Cerebellar nuclear complex (tissue), 1 donor: ENCODE results near the gene PLEKHA8.

Experiments used
- DNase-seq, 2 experiments: peaks; one replicate each; lab custom pipeline; 2025; lab: John Stamatoyannopoulos, UW

PLEKHA8 gene

GRCh38 chr7:30028216-30028748 lies at the start of gene PLEKHA8:
TSS of gene PLEKHA8 (plus strand) at chr7:30028412. CDS start at chr7:30028763, 351 bp downstream.
- DNase-seq: peak in 1 of 2 experiments; percentile 51

- DNase-seq: peak; percentile 65 to 83
These were observed 48.1 kb upstream of the PLEKHA8 start for GRCh38 chr7:29980151-29980550.

DNA sequence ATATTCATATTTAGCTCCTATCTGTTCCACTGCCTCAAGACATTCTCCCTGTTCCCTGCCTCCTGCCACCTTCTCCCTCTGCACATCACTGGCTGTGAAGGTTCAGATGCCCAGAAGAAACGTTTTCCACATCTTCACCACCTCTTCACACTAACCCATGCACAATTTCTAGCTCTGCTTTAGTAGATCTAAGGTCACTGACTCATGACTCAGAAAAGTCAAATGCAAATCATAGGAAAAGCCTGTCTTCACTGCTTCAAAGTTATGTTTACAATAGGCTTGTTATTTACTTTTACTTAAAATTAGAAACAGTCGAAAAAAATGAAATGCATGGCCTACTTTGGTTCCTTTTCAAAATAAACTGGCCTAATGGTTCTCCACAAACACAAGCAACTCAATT lies 41.1 kb upstream of the PLEKHA8 start:
- DNase-seq: no peak

DNA sequence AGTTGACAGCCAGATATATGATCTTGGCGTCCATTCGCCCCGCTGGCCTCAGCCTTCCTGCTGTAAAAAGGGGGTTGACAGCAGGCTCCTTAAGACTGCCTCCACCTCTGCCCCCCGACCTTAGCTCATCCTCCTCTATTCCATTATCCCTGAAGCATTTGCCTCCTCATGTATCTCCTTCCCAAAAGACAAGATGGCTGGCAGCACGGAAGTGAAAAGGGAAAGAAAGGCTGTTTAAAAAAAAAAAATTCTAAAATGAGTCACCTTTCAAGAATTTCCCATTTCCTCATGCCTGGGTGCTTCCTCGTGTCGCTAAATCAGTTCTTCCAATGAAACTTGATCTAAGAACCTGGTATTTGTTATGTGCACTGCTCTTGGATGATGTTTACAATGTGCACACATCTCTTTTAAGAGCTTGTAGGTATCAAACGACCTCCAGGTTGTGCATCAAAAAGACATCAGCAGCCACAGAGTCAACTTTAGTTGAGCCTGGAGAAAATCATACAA lies 40.3 kb upstream of the PLEKHA8 start:
- DNase-seq: no peak

DNA sequence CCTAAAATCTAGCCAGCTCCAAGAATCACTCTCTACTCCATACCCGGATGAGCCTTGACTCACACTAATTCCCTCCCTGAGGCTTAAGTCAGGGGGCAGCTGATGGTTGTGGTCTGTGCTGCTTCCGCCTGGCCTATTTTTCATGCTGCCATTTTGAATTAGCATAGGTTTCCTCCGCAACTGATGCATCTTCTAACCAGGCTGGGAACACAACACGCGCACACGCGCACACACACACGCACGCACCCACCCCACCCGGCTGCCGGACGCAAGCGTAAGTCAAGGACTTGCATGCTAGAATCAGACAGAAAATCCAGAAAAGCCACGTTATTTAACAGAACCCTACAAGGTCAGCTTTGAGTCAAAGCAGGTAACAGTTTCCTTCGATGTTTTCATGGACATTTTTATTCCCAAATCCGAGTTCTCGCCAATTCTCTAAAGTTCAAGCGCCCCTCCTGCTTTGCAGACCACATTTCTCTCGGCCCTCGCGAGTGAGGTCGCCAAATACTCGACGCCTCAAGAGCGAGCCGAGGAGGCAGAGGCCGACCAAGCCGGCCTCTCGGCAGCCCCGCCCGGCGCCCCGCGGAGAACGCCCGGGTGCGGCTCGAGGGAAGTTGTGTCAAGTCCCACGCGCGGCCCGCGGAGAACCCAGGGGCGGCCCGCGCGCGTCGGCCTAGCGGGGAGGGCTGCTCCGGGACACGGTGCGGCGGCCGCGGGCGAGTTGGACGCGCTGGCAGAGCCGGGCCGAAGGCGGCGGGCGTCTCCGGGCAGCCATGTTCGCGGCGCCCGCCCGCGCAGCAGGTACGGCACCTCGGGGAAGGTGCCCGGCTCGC lies 39.6 kb upstream of the PLEKHA8 start:
- DNase-seq: no peak

- DNase-seq: no peak
These were observed 38.8 kb upstream of the PLEKHA8 start, which contains the start of gene SCRN1 for GRCh38 chr7:29989257-29989995. TSS of gene SCRN1 (minus strand) at chr7:29989801. CDS start at chr7:29969067, 20,734 bp downstream.

GRCh38 chr7:29990931-29991330 lies 37.3 kb upstream of the PLEKHA8 start:
- no peak for DNase-seq

- no peak for DNase-seq
These were observed 36.3 kb upstream of the PLEKHA8 start for GRCh38 chr7:29991937-29992336.

DNA sequence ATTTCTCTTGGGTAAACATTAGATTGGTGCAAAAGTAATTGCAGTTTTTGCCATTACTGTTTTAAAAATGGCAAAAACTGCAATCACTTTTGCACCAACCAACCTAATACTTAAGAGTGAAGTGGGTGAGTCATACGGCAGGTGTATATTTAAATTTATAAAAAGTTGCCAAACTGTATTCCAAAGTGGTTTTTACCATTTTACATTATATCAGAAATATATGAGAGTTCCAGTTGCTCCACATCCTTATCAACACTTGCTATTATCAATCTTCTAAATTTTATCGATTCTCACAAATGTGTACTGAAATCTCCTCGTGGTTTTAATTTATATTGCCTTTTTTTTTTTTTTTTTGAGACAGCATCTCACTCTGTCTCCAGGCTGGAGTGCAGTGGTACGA lies 35.1 kb upstream of the PLEKHA8 start:
- DNase-seq: no peak

DNA sequence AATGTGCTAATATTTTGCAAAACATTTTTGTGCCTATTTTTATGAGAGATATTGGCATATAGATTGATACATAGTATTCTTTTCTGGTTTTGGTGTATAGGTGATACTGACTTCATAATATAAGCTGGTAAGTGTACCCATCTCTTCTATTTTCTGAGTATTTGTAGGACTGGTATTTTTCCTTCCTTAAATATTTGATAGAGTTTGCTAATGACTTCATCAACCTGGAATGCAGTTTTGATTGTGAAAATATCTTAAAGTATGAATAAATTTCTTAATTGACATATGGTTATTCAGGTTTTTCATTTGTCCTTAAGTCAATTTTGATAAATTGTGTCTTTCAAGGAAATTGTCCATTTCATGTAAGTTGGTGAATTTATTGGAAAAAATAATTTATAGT lies 32.6 kb upstream of the PLEKHA8 start:
- DNase-seq: no peak

DNA sequence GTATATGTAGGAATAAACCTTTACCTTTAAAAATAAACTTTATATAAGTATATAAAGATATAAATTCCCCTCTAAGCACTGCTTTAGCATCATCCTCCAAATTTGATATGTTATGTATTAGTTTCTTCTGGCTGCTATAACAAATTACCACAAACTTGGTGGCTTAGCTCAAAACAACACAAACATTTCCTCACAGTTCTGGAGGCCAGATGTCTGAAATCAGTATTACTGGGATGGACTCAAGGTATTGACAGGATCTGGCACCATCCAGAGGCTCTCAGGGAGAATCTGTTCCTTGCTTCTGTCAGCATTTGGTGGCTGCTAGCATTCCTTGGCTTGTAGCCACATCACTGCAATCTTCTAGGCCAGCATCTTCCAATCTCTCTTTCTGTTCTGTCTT lies 31.9 kb upstream of the PLEKHA8 start:
- DNase-seq: no peak

GRCh38 chr7:29998489-29998888 lies 29.7 kb upstream of the PLEKHA8 start:
- DNase-seq: no peak

- no peak for DNase-seq
These were observed 26.2 kb upstream of the PLEKHA8 start for GRCh38 chr7:30001998-30002397.

- no peak for DNase-seq
These were observed 25.1 kb upstream of the PLEKHA8 start for GRCh38 chr7:30003098-30003497.

DNA sequence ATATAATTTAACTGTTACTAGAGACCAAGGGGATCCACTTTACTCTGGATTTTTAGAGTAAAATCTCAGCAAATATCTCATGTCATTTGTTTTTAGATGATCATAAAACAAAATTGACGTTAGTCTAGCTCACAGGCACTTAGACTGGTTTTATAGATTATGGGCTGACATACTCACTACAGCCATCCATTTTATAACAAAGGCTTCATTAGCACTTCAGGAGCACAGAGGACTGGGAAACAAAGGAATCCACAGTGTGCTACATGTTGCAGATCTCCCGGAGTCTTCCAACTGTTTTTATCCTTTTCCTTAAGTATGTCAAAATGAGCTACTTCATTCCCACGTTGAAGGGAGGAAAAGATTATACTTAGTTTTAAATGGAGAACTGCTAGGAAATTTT lies 22.7 kb upstream of the PLEKHA8 start:
- DNase-seq: no peak

- no peak for DNase-seq
These were observed 18.2 kb upstream of the PLEKHA8 start for GRCh38 chr7:30010021-30010420.

- no peak for DNase-seq
These were observed 15.5 kb upstream of the PLEKHA8 start for GRCh38 chr7:30012757-30013156.

GRCh38 chr7:30018451-30018850 lies 9.8 kb upstream of the PLEKHA8 start:
- no peak for DNase-seq

DNA sequence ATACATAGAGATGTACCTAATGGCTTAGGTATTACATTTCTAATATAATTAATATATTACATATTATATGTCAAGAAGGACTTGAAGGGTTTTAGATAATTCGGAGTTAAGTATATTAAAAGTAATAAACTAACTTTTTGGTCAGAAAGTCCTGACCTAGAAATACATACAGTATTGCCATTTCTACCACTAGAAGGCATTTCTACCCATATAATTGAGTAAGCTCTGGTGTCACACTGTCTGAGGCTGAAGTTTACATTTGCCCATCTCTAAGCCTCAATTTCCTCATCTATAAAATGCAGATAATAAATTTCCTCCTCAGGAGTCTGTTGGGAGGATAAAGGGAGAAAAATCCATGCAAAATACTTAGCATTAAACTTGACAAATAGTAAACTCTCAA lies 8.8 kb upstream of the PLEKHA8 start:
- DNase-seq: no peak

GRCh38 chr7:30019960-30020359 lies 8.3 kb upstream of the PLEKHA8 start:
- DNase-seq: no peak

DNA sequence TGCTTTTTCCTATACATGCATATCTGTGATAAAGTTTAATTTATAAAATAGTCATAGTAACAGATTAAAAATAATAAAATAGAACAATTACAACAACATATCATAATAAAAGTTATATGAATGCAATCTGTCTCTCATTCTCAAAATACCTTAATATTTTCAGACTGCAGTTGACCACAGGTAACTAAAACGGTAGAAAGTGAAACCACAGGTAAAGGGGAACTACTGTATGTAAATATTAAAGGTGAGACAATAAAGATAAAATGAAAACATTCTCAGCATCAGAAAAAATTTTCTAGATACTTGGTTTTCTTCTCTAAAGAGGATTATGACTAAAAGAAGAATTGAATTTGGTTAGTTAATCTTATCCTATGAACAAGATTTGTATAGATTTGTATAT lies 7.7 kb upstream of the PLEKHA8 start:
- DNase-seq: no peak

DNA sequence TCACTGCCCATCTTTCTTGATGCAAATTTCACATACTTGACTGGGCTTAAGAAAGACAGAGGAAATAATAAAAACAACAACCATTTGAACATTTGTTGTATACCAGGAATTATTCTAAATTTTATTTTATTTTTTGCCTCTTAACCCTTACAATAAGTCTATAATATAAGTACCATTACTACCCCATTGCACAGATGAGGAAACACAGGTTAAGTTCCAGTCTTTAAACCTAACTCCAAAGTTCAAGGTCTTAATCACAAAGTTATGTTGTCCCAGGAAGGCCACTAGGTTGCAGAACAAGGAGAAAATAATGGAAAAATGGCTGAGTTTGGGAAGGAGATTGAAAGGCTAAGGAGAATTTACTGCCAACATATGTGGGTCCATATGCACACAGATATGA lies 5.2 kb upstream of the PLEKHA8 start:
- DNase-seq: no peak

DNA sequence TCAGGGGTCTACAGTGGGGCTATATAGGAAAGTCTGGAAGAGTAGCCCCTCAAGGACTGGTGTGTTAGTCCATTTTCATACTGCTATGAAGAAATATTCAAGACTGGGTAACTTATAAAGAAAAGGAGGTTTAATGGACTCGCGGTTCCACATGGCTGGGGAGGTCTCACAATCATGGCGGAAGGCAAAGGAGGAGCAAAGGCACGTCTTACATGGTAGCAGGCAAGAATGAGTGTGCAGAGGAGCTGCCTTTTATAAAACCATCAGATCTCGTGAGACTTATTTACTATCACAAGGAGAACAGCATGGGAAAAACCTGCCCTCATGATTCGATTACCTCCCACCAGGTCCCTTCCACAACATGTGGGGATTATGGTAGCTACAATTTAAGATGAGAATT lies 4.7 kb upstream of the PLEKHA8 start:
- DNase-seq: no peak
